Measurements from ENCODE around the gene EIF4E3.

Gene EIF4E3

GRCh38 chr3:71676931-71677330, 48.3 kb downstream of the EIF4E3 start:
- no peak overlapping the region for H3K27ac ChIP-seq
- no peak for TF ChIP-seq CTCF (conservative IDR thresholded peaks at IDR 0.05)

- H3K27ac ChIP-seq, result no peak overlapping the region
- no peak for TF ChIP-seq CTCF (conservative IDR thresholded peaks at IDR 0.05)
Measured at GRCh38 chr3:71673486-71673885, 51.7 kb downstream of the EIF4E3 start.

- no peak for TF ChIP-seq CTCF (conservative IDR thresholded peaks at IDR 0.05)
- H3K27ac ChIP-seq, result no peak overlapping the region
Measured at GRCh38 chr3:71672807-71673206, 52.4 kb downstream of the EIF4E3 start.

GRCh38 chr3:71672340-71672739, 52.9 kb downstream of the EIF4E3 start:
- no peak for TF ChIP-seq CTCF (conservative IDR thresholded peaks at IDR 0.05)
- H3K27ac ChIP-seq, result no peak overlapping the region

GRCh38 chr3:71671216-71671845, 53.9 kb downstream of the EIF4E3 start:
- no peak for TF ChIP-seq CTCF (conservative IDR thresholded peaks at IDR 0.05)

GRCh38 chr3:71662568-71662967, 62.6 kb downstream of the EIF4E3 start:
- no peak overlapping the region for H3K27ac ChIP-seq
- TF ChIP-seq CTCF (conservative IDR thresholded peaks at IDR 0.05), result no peak

More at GRCh38 chr3:71671216-71671845, 53.9 kb downstream of the EIF4E3 start:
- no peak overlapping the region for H3K27ac ChIP-seq

GRCh38 chr3:71662056-71662455, 63.1 kb downstream of the EIF4E3 start:
- no peak for TF ChIP-seq CTCF (conservative IDR thresholded peaks at IDR 0.05)
- H3K27ac ChIP-seq, result no peak overlapping the region
